ENCODE measurements around the gene INHBC.
A peak's percentile ranks its signal among the peaks of the same experiment; 100 is the strongest.

INHBC gene

DNA sequence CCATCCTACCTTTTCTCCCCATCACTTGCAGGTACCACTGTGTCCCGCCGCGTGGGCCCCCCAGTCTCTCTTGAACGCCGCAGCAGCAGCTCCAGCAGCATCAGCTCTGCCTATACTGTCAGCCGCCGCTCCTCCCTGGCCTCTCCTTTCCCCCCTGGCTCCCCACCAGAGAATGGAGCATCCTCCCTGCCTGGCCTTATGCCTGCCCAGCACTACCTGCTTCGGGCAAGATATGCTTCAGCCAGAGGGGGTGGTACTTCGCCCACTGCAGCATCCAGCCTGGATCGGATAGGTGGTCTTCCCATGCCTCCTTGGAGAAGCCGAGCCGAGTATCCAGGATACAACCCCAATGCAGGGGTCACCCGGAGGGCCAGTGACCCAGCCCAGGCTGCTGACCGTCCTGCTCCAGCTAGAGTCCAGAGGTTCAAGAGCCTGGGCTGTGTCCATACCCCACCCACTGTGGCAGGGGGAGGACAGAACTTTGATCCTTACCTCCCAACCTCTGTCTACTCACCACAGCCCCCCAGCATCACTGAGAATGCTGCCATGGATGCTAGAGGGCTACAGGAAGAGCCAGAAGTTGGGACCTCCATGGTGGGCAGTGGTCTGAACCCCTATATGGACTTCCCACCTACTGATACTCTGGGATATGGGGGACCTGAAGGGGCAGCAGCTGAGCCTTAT, 35.8 kb downstream of the INHBC start:
- FAIRE-seq = no peak

DNA sequence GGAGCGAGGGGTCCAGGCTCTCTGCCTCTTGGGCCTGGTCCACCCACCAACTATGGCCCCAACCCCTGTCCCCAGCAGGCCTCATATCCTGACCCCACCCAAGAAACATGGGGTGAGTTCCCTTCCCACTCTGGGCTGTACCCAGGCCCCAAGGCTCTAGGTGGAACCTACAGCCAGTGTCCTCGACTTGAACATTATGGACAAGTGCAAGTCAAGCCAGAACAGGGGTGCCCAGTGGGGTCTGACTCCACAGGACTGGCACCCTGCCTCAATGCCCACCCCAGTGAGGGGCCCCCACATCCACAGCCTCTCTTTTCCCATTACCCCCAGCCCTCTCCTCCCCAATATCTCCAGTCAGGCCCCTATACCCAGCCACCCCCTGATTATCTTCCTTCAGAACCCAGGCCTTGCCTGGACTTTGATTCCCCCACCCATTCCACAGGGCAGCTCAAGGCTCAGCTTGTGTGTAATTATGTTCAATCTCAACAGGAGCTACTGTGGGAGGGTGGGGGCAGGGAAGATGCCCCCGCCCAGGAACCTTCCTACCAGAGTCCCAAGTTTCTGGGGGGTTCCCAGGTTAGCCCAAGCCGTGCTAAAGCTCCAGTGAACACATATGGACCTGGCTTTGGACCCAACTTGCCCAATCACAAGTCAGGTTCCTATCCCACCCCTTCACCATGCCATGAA, 36.5 kb downstream of the INHBC start:
- no peak for FAIRE-seq

DNA sequence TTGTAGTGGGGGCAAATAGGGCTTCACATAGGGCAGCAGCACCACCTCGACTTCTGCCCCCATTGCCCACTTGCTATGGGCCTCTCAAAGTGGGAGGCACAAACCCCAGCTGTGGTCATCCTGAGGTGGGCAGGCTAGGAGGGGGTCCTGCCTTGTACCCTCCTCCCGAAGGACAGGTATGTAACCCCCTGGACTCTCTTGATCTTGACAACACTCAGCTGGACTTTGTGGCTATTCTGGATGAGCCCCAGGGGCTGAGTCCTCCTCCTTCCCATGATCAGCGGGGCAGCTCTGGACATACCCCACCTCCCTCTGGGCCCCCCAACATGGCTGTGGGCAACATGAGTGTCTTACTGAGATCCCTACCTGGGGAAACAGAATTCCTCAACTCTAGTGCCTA, 37.1 kb downstream of the INHBC start:
- FAIRE-seq = no peak

DNA sequence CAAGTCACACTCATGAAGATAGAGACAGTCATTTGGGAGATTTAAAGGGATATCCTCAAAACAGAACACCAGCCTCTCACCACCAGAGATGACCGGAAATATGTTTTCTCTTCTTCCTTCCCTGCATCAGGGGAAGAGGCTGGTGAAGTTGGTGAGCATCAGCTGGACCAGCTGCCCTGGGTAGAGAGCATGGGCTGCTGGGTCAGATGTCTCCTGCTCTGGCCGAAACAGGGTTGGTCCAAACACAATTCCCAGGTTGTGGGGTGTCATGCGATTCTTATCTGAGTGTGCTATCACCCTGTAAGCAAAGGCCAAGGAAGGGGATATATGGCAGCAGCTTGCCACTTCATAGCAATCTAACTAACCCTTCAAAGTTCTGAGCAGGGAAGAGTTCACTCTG, 37.8 kb downstream of the INHBC start:
- FAIRE-seq = no peak

DNA sequence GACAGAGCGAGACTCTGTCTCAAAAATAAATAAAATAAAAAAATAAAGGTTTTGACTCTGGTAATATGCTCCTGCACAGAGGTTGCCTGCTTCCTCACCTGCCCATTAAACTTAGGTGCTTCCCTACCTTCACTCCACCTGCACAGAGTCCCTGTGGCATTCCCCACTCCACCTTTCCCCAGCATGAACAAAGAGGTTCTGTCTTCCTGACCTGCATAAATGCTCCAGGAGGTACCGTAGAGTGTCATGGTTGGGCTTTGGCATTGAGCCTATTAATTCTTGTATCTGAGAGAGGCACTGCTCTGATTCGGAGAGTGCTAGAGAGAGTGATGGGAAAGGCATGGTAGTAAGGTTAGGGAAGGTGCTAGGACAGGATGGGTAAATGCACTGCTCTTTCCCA, 38.8 kb downstream of the INHBC start:
- FAIRE-seq = no peak

DNA sequence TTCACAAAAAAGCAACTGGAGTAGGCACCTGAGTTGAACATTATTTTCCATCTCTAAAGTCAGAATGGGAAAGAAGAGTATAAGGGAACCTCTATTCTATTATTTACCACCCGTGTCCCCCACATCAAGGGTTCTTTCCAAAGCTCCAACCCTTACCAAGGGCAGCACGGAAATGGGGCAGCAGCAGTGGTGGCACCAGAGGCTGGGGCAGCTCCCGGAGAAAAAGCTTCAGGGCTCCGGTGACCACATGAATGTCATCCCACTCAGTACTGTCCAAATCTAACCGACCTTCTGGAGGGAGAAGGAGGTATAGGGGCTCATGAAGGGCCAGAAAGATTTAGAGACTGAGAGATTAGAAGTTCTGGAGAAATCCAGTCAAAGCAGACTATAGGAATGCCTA, 39.3 kb downstream of the INHBC start:
- no peak for FAIRE-seq

DNA sequence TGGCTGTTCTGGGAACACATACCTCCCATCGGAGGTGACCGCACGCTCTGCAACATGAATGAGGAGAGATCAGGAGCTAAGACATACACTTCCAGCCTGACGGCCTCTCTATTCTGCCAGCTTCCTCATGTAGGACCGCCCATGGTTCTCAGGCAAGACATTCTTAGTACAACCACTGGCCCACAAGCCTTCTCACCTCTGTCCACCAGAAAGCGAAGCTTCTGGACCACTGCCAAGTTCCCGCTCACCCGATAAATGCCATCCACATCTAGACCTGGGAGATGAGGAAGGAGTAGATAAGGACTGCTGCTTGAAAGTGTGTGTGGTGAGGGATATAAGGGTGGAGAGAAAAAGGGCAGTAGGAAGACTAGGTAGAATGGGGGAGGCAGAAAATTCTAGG, 39.8 kb downstream of the INHBC start:
- no peak for FAIRE-seq

DNA sequence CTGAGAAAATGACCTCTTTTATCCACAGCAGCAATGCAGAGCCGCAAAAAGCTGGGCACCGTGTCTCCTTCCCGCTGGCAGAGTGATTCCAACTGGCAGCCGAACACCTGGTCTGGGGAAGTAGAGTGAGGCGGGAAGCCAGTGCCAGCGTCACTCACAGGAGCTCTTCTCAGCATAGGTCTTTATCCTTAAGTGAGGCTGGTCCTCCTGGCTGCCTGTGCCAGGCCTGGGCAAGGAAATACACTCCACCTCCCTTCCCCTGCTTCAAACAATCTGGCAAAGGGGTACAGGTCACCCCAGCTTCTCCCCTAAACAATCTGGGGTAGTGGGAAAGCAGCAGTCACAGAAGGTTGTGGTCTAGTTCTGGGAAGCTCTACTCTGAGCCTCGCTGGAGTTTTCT, 40.3 kb downstream of the INHBC start:
- no peak for FAIRE-seq

DNA sequence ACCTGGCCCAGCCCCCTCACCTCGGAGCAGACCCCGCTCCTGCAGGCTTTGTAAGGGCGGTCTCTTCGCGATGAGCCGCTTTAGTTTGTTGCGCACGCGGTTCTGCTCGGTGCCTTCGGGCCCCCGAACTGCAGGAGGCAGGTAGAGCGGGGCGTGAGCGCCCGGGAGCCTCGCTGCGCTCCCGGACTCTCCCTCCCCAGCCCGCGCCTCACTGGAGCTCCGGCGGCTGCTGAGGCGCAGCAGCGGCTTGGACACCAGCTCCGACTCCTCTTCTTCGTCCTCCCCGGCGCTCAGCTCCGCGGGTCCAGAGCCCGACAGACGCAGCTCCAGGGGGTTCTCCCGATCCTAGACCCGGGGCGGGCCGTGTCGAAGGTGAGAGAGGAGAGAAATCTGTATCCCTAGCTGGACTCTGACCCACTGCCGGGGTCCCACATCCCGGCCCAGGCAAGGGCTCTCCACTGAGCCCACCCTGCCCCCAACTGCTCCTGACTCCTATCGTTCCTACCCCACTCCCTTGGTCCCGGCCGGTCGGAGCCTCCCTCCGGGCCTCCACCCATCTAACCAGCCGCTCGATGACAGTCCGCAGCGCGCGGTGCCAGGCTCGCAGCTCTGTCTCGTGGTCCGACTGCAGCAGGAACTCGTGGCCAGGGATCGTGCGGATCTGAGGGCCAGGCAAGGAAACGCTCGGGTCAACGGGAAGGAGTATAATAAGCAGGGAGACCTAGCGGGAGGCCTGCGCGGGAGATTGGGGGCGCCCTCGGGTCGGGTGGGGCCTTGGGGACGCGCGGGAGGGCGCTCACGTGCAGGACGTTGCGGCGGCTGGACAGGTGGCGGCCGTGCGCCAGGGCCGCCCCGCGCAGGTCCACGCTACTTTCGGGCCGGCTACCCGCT, 40.9 kb downstream of the INHBC start:
- FAIRE-seq = no peak

DNA sequence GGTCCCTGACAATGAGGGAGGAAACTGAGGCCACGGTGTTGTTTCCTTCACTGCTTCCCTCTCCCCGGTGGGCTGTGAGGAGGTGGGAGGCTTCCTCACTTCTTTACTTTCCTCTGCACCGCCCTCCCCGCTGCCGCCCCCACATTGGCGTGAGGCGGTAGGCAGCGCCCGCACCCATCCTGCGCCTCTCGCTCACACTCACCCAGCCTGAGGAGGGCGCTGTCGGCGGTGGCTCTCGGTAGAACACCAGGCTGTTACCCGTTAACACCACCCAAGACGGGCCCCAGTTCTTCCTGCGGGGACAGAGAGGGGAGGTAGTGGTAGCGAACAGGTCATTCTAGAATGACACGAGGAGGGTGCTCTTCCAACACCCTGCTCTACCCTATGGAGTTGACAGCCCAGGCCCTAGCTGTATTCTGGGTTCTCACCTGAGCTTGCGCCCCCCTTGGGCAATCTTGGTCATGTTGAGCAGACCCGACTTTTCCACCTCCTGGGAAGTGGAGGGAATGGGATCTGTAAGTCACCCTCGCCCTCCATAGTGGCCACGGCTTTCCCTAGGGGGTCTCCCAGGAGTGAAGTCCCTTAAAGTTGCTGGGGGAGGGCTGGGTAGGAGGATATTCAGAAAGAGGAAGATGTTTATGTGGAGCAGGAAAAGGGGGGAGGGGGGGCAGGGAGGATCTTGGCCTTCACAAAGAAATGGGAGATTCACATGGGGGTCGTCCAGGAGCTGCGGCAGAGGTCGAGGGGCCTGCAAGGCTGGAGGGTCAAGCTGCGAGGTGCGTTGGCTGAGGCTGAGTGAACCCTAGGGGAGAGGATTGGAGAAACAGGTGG, 41.8 kb downstream of the INHBC start:
- FAIRE-seq = no peak

DNA sequence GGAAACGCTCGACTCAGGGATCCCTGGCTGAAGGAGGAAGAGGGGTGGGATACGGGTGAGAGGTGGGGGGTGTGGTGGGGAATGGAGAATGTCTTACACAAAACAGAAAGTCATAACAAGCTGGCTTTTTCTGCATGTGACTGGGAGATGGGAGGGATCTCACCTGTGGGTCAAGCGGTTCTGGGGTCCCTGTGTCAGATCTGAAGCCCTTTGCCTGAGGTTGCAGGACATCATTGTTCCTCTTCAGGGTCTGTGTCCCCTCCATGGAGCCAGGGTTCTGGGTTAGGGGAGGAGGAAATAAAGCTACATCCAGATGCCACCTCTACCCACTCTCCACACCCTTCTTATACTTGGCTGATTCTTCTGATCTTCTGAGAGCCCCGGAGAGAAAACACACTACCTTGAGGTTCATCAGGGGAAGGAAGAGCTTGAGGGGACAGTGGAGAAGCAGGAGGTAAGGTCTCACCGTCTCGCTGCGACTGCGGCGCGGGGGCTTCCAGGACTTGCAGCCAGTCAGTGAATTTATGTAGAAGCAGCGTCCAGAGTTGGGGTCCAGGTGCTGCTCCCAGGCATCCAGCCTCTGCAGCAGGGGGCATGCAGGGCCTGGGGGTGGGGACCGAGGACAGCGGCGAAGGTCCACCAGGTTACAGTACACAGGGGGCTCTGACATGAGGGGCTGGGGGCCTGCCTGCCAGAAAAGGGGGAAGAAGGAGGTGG, 42.6 kb downstream of the INHBC start:
- FAIRE-seq = no peak

DNA sequence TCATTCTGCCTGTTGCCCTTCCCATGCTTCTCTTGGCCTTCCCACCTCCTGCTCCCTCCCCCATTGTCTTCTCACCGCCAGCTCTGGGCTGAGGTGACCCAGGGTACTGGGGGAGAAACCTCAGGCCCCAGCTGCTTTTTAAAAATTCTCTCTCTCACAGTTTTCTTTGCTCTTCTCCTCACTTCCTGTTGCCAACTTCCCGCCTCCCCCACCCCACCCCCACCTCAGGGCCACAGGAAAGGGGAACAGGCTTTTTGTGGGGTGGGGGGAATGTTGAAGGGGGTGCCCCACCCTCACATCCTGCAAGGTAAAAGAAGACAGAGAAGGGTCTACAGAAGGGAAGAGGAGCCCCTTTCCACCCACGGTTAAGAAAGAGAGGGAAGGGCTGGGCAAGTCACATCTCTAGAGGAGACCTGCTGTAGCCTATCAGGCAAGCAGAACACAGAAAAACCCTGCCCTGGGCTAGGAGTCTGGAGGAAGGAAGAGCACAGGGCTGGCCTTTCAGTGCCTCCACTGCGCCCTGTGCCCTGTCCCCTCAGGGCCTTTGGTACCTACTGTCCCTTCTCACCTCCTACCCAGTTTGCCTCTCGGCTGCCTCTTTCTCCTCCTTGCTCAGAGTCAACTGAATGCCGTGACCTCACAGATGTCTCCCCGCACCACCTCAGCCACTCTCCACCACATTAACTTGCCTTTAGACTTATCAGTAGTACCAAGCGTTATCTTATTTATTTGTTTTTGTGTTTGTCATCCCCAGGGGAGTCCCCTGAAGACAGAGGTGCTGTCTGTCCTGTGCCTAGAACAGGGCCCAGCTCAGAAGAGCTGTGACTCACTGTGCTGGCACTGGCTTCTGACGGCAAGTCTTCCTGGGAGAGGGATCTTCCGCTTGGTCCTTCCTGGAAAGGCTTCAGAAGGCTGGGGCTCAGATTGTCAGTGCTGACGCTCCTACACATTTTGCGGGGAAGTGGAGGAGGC, 43.4 kb downstream of the INHBC start:
- no peak for FAIRE-seq

DNA sequence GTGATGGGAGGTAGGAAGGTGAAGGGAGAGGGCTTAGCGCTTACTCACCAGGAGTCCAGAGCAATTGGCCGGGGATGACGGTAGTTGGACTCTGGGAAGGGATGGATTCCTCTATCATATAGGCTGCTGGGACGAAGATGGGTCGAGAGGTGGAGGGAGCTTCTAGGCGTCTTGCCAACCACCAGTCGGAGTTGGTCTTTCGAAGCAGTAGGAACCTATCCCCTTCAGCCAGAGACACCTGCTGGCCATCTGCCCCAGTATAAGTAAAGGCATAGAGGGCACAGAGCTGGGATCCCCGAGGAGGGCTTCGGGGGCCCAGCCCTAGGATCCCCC, 44.4 kb downstream of the INHBC start:
- FAIRE-seq = no peak

DNA sequence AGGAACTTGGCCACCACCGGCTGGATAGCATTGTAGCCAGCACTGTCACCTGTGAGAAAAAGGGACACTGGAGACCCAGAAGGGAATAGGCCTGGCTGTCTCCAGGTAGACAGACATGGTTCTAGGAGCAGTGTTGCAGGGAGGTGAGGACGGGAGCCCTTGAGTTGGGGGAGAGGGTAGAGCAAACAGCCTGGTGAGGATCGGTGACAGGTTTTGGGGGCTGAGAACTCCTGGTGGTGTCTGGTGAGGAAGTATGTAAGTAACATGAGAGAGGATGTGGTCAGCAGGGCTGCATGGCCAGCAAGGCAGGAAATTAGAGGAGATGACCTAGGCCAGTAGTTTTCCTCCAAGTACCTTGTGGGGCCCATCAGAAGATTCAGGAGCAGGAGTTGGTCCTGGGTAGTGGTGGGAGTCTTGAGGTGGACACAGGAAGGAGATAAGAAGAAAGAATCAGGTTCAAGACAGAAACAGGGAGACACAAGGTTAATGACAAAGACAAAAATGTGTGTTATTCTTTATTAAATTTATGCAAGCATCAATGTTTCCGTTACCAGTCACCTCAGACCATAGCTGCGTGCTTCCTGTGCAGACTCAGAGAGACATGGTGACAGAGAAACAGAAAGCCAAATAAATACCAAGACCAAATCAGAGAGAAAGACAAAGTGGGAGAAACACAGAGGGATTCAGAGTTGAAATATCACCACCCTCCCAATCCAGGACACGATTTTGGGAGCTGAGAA, 45.0 kb downstream of the INHBC start, which contains the start of gene ARHGAP9:
TSS of gene ARHGAP9 (minus strand) at position 491 of the 740 bp plus-strand sequence. CDS start at position 31, 460 bp downstream.
- no peak for FAIRE-seq

DNA sequence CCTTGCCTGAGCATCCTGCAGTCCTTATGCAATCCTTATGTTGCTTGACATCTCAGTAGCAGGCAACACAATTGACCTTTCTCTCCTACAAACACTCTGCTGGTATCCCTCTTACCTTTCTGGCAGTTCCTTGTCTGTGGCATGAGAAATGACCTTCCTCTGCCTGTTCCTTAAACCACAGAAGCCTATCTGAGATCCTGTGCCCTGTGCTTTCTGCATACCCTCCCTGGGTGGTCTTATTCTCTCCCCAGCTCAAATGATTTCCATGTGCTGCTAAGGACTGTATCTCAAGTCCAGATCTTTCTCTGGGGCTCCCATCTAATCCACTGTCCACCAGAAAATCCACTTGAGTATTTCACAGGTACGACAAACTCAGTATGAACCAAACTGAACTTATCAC, 47.1 kb downstream of the INHBC start:
- no peak for FAIRE-seq

DNA sequence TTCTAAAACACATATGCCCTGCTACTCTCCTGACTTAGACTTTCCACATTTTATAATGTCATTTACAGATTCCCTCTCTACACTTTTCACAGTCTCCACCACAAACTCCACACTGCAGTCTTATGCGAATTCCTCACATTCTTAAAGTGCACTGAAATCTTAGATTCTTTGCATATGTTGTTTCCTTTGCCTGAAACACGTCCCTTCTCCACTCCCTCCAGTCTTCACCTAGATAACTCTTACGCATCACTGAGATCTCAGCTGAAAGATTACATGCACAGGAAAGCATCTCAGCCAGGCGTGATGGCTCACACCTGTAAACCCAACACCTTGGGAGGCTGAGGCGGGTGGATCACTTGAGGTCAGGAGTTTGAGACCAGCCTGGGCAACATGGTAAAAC, 48.9 kb downstream of the INHBC start:
- no peak for FAIRE-seq

DNA sequence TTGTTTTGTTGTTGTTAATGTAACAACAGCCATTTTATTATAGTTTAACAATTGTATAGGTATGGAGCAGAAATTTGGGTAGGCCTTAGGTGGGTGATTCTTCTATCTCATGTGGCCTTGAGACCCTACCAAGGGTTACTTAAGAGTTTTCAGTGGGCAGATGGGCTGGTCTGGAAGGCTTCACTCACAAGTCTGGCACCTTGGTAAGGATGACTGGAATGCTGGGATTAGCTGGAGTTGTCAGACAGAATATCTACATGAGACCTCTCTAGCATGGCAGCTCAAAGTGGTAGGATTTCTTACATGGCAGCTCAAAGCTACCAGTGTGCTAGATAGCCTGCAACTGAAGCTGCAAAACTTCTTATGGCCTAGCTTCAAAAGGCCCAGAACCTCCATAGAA, 51.1 kb downstream of the INHBC start:
- FAIRE-seq = no peak

DNA sequence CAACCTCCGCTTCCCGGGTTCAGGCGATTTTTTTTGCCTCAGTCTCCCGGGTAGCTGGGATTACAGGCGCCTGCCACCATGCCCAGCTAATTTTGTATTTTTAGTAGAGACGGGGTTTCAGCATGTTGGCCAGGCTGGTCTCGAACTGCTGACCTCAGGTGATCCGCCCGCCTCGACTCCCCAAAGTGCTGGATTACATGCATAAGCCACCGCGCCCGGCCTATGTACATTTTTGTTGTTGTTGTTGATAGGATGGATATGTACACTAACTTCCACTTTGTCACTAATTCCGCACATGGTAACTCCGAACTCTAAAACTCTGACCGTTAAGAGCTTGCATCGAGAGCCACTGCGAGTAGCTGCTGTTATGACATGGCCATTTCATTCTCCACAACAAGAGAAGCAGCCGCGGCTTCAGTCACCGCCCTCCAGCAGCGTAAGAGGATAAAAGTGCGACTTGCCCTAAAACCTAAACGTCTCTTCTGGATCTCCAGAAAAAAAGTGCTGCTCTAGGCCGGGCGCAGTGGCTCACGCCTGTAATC, 52.5 kb downstream of the INHBC start:
- no peak for FAIRE-seq

DNA sequence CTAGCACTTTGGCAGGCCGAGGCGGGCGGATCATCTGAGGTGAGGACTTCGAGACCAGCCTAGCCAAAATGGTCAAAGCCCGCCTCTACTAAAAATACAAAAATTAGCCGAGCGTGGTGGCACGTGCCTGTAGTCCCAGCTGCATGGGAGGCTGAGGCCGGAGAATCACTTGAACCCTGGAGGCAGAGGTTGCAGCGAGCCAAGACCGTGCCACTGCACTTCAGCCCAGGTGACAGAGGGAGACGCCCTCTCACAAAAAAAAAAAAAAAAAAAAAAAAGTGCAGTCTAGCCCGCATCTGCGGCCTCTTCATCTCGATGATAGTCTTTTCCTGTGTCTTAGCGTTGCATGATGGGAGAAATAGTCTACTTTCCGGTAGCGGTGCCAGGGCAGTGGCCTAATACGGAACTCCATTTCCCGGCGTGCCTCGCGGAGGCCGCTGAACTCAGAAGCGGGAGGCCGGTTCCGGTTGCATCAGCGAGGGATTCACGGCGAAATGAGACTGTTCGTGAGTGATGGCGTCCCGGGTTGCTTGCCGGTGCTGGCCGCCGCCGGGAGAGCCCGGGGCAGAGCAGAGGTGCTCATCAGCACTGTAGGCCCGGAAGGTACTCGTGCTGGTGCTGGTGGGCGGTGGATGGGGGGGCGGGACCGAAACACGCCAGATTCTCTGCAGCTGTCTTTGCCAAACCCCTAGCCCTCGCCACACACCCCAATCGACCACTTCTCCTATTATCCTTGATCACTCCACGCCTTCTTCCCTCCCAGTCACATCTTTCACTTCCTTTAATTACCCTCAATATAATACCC, 53.2 kb downstream of the INHBC start, which contains the start of gene MARS1:
TSS of gene MARS1 (plus strand) at position 472 of the 805 bp plus-strand sequence. CDS start at position 495, 23 bp downstream.
- peak; percentile 97 for FAIRE-seq
